Prostate gland (tissue), 2 donors: ENCODE results near the gene TGFBR1.
A peak's percentile ranks its signal among the peaks of the same experiment; 100 is the strongest.

Source experiments
- POLR2AphosphoS5 ChIP-seq: sonication (generic); formaldehyde crosslinking; IDR thresholded peaks from one replicate; pipeline ENCODE4 v1.6.1; 2017; ENCODE audit warnings: antibody characterized with exemption
- TF ChIP-seq, protein P1 (sequence below), 4 experiments: fragments of 200-600 bp in 2 of 4; fragments of 450-650 bp in 2 of 4; sonication (generic) in 2 of 4; IDR thresholded peaks; 1 replicate in 3 of 4; 2 replicates in 1 of 4; pipeline ENCODE4 v1.5.1; 2016 to 2019; ENCODE audit warnings: antibody characterized with exemption in 4 of 4, mild to moderate bottlenecking in 2 of 4, moderate library complexity in 2 of 4

DNA sequence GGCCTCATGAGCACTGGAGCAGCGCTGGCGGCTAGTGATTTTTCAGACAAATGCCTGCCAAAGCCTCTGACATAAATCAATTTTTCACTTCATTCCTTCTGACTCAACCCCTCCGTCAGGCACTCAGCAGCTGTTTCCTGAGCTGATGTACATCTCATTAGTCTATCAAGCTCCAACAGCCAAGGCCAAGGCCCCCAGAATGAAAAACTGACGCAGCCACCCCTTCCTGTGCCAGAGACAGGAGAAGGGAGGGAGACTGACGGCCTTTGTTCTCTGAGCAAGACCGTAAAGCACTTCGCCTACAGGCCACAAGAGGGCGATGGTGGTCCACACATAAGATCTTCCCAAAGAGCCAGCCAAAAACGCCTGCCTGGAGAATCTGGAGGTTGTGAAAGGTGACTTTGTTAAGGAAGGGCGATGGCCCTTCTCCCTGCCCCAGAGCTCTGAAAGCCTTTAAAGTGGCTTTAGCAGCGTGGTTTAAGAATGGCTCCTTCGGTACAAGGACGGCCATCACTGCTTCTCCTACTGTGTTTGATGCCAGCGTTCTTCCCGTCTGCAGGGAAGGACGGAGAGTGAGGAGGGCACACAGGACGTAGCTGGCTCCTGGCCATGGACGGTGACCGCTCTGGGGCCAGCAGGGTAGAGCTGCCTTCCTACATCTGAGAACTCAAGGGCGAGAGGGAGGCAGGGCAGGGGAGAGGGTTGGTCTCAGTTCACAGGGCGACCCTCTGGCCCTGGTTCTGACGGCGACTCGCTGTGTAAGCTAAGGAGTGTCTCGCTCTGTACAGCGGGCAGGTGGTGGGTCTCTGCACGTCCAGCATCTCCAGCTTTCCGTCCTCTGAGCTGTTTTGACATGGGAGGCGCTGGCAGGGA is 79.8 kb downstream of the TGFBR1 start:
- TF ChIP-seq POLR2AphosphoS5 = peak; percentile 14
- TF ChIP-seq, protein P1, sequence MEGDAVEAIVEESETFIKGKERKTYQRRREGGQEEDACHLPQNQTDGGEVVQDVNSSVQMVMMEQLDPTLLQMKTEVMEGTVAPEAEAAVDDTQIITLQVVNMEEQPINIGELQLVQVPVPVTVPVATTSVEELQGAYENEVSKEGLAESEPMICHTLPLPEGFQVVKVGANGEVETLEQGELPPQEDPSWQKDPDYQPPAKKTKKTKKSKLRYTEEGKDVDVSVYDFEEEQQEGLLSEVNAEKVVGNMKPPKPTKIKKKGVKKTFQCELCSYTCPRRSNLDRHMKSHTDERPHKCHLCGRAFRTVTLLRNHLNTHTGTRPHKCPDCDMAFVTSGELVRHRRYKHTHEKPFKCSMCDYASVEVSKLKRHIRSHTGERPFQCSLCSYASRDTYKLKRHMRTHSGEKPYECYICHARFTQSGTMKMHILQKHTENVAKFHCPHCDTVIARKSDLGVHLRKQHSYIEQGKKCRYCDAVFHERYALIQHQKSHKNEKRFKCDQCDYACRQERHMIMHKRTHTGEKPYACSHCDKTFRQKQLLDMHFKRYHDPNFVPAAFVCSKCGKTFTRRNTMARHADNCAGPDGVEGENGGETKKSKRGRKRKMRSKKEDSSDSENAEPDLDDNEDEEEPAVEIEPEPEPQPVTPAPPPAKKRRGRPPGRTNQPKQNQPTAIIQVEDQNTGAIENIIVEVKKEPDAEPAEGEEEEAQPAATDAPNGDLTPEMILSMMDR (IDR thresholded peaks at IDR 0.05) = peak; percentile 83 to 92 (median 87)
